Esophagus squamous epithelium (tissue), 5 donors: ENCODE results near the gene NHSL1. TPM values are rescaled to one million over a fixed set of nuclear protein-coding genes. Genes with fewer than 3 reads are reported as not detected.

ENCODE experiments used
- DNase-seq: peaks from one replicate; lab custom pipeline; 2025; lab: John Stamatoyannopoulos, UW
- H3K27ac ChIP-seq, 4 donors: fragments of 200-600 bp; sonication (generic); one replicate each; pipeline ENCODE4 v1.5.1; 2016 to 2019; ENCODE audit warnings: mild to moderate bottlenecking in 1 of 4
- H3K27me3 ChIP-seq, 4 donors: fragments of 200-600 bp; sonication (generic); 1 replicate in 3 of 4; 2 replicates in 1 of 4; pipeline versions ENCODE4 v1.5.1 to v1.6.0; 2017 to 2021; ENCODE audit warnings: antibody characterized with exemption in 1 of 4
- H3K36me3 ChIP-seq, 3 donors: fragments of 200-600 bp; sonication (generic); one replicate each; pipeline ENCODE4 v1.5.1; 2016 to 2019
- H3K4me1 ChIP-seq, 3 donors: fragments of 200-600 bp; sonication (generic); one replicate each; pipeline ENCODE4 v1.5.1; 2017 to 2019
- H3K4me3 ChIP-seq, 4 donors: fragments of 200-600 bp; sonication (generic); 1 replicate in 3 of 4; 2 replicates in 1 of 4; pipeline ENCODE4 v1.5.1; 2016 to 2019; ENCODE audit warnings: mild to moderate bottlenecking in 2 of 4, moderate library complexity in 1 of 4
- H3K9me3 ChIP-seq, 3 donors: fragments of 200-600 bp; sonication (generic); one replicate each; pipeline ENCODE4 v1.5.1; 2016 to 2019
- POLR2A ChIP-seq, 4 donors: fragments of 450-650 bp; IDR thresholded peaks; one replicate each; pipeline ENCODE4 v1.6.1; 2017; ENCODE audit warnings: antibody characterized with exemption in 4 of 4, mild to moderate bottlenecking in 4 of 4, moderate library complexity in 3 of 4
- WGBS, 2 donors: methylation state at CpG; one replicate each; pipeline ENCODE4 v1.1.5; 2018; 5-methylcytosine and 5-hydroxymethylcytosine counted together
- intact Hi-C: fragments of 100-400 bp; cut with DNase I; formaldehyde crosslinking; loops from one replicate; pipeline ENCODE4 v1.15.0; 2022
- total RNA-seq, 4 donors: library from RNA; depleted of rRNA; stranded (reverse); fragments of >200 nt; gene quantifications; one replicate each; pipeline ENCODE4 v1.1.0, GENCODE V29; 2016
- TF ChIP-seq, protein P1 (sequence below), 6 experiments: fragments of 450-650 bp in 4 of 6; fragments of 200-600 bp in 2 of 6; sonication (generic) in 2 of 6; IDR thresholded peaks; one replicate each; pipeline ENCODE4 v1.5.1; 2016 to 2019; ENCODE audit warnings: antibody characterized with exemption in 6 of 6, mild to moderate bottlenecking in 4 of 6, moderate library complexity in 4 of 6
- donor health status: DM: yes; HTN: yes; CAD: no.

Gene NHSL1
- total RNA-seq, 4 donors from 2014 or later, result 13.1 to 58.2 (median 32.0) TPM

DNA sequence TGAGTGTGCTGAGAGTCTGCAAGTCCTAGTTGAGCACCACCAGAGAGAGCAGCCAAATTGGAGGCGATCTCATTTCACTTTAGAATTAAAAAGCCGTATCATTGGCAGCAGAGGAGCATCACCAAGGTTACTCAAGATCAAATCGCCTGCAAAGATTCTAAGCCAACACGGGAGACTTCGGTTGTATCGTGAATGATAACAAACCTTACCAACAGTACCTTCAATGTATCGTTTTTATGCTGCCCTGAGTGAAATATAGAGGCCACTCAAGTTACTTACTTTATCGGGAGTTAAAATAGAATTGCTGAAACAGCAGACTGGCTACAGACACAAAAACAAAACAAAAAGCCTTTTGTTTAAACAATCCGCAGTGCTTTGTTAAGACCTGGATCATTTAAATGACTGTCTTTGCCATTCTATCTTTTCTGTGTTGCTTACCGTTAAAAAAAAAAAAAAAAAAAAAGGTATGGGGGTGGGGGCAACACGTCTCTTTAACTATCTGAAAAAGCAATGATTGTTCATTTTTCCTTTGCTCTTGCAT lies 14.2 kb downstream of the NHSL1 start:
- no peak for TF ChIP-seq POLR2A (IDR thresholded peaks at IDR 0.05)
- TF ChIP-seq, protein P1, sequence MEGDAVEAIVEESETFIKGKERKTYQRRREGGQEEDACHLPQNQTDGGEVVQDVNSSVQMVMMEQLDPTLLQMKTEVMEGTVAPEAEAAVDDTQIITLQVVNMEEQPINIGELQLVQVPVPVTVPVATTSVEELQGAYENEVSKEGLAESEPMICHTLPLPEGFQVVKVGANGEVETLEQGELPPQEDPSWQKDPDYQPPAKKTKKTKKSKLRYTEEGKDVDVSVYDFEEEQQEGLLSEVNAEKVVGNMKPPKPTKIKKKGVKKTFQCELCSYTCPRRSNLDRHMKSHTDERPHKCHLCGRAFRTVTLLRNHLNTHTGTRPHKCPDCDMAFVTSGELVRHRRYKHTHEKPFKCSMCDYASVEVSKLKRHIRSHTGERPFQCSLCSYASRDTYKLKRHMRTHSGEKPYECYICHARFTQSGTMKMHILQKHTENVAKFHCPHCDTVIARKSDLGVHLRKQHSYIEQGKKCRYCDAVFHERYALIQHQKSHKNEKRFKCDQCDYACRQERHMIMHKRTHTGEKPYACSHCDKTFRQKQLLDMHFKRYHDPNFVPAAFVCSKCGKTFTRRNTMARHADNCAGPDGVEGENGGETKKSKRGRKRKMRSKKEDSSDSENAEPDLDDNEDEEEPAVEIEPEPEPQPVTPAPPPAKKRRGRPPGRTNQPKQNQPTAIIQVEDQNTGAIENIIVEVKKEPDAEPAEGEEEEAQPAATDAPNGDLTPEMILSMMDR (IDR thresholded peaks at IDR 0.05), result no peak
- intact Hi-C loops, result no loop called here
- H3K27ac ChIP-seq, result no peak overlapping the region
- no peaks in the 10 kb centered on the region for H3K9me3 ChIP-seq
- H3K4me1 ChIP-seq, result peaks cover 0 to 17% (median 0%) of the 10 kb centered on the region in 3 donors
- no peak for DNase-seq
- H3K36me3 ChIP-seq, result peaks cover 0 to 10% (median 0%) of the 10 kb centered on the region in 3 donors
- H3K4me3 ChIP-seq, result peak overlapping the region in 1 of 4 donors; percentile 42
- no peaks in the 10 kb centered on the region for H3K27me3 ChIP-seq
- 21 to 37% methylated on average over 11 of the region's 11 CpGs for WGBS, 2 donors

DNA sequence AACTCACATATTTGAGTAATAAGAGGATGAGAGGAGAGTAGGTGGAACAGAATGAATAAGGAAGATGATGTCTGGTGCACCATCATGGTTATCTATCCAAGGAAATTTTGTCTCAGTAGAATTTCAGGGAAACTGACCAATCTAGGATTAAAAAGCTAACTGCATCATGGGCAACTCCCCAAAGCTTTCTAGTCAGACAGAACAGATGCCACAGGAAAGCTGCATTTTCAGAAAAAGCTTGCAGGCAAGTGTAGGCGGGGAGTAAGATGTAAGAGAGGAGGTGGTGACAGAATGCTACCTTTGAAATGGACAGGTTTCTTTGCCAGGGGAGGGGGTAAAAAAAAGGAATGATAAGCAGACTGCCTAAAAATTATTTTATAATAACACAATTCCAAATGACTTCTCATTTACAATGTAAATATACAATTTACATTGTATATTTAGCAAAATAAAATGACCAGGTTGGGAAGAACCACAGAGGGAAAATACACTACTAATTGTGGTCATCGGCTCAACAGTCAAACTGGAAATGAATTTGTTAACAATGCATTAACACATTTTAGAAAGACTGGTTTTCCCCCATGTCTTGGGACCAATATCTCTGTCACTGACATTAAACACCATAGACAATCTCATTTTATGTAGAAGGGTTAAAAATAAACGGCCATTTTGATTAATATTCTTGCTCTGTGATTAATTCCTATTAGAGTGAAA lies 15.1 kb downstream of the NHSL1 start:
- 77 to 78% methylated on average over 3 of the region's 3 CpGs for WGBS, 2 donors
- H3K9me3 ChIP-seq, result no peaks in the 10 kb centered on the region

DNA sequence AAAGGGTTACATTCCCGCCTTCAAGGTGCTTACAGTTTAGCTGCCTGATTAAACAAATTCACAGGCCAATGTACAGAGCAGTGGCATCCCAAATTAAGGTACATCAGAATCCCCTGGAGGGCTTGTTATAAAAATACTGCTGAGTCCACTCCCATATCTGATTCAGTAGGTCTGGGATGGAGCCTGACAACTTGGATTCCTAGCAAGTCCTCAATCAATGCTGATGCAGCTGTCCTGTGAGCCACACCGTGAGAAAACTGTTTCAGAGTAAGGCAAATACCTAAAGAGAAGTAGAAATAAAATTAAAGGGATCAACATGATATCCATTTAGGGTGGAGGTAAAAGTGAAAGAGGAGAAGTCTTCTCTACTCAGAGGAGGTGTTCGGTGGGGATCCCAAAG lies 16.5 kb downstream of the NHSL1 start:
- Histone ChIP-seq H3K27ac (no peak overlapping the region), H3K27me3 (no peaks in the 10 kb centered on the region), H3K4me1 (peaks cover 0 to 17% (median 0%) of the 10 kb centered on the region in 3 donors), H3K36me3 (no peaks in the 10 kb centered on the region), H3K4me3 (no peak overlapping the region), H3K9me3 (no peaks in the 10 kb centered on the region)
- WGBS, 2 donors, result 79 to 92% methylated on average over 3 of the region's 3 CpGs
- intact Hi-C loops, result no loop called here
- no peak for DNase-seq
- TF ChIP-seq POLR2A (IDR thresholded peaks at IDR 0.05), result no peak
- TF ChIP-seq, protein P1 (IDR thresholded peaks at IDR 0.05), result no peak

More for the DNA sequence above, 15.1 kb downstream of the NHSL1 start:
- Histone ChIP-seq H3K4me1 (peaks cover 0 to 17% (median 0%) of the 10 kb centered on the region in 3 donors), H3K36me3 (peaks cover 0 to 10% (median 0%) of the 10 kb centered on the region in 3 donors), H3K27ac (no peak overlapping the region), H3K27me3 (no peaks in the 10 kb centered on the region), H3K4me3 (no peak overlapping the region)
- intact Hi-C loops, result no loop called here
- DNase-seq, result no peak
- no peak for TF ChIP-seq POLR2A (IDR thresholded peaks at IDR 0.05)
- TF ChIP-seq, protein P1 (IDR thresholded peaks at IDR 0.05), result no peak

DNA sequence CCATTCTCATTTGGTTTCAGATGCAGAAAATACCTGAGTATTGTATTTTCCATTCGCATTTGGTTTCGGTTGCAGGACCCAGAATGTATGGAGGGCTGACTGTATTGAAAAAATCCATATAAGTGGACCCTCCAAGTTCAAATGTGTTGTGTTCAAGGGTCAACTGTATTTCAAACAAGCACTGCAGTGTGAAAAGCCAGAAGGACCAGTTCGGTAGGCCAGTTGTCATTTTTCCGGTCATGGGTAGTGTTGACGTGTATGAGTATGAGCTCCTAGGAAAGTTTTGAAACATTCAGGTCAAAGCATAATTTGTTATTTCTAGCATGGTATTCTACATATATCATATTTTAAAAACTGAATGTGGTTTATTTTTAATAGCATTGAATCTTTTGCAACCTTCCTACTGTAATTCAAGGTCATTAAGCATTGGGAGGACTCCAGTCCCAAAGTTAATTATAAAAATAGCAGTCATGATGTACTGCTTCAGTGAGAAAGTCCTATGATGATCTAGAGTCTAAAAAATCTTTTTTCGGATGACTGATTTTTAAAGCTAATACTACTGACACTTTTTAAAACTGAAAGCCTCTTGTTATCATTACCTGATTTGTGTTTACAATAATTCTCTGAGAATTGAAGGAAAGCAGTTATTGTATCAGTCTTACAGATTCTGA lies 18.9 kb downstream of the NHSL1 start:
- Histone ChIP-seq H3K4me3 (no peak overlapping the region), H3K9me3 (no peaks in the 10 kb centered on the region), H3K36me3 (no peaks in the 10 kb centered on the region), H3K4me1 (peaks cover 0 to 12% (median 0%) of the 10 kb centered on the region in 3 donors), H3K27me3 (no peaks in the 10 kb centered on the region), H3K27ac (no peak overlapping the region)
- no peak for TF ChIP-seq POLR2A (IDR thresholded peaks at IDR 0.05)
- TF ChIP-seq, protein P1 (IDR thresholded peaks at IDR 0.05), result no peak
- DNase-seq, result no peak
- intact Hi-C loops, result no loop called here
- WGBS, 2 donors, result 82 to 85% methylated on average over 6 of the region's 6 CpGs
